GM18520 (cell line): ENCODE measurements around the gene SCAPER.
"Not testable (repeated sequence)": the region's sequence is repeated elsewhere in the genome, so short reads cannot be mapped to it uniquely, and the experiment has no call there.

Experiments
- ATAC-seq: cut with Tn5 transposase; IDR thresholded peaks from one replicate; pipeline ENCODE4 v1.9.1; 2021; ENCODE audit not compliant: unreplicated experiment

SCAPER gene

DNA sequence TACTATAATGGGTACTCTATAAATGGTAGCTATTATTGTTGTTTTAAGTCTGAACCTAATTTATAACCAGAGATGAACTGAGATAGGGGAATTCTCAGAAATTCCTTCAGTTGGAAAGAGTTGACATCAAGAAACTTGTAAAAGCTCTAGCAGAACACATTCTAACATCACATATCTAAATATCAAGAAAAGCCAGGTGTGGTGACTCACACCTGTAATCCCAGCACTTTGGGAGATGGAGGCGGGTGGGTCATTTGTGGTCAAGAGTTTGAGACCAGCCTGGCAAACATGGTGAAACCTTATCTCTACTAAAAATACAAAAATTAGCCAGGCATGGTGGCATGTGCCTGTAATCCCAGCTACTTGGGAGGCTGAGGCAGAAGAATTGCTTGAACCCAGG lies 472.1 kb downstream of the SCAPER start:
- ATAC-seq = not testable (repeated sequence)

DNA sequence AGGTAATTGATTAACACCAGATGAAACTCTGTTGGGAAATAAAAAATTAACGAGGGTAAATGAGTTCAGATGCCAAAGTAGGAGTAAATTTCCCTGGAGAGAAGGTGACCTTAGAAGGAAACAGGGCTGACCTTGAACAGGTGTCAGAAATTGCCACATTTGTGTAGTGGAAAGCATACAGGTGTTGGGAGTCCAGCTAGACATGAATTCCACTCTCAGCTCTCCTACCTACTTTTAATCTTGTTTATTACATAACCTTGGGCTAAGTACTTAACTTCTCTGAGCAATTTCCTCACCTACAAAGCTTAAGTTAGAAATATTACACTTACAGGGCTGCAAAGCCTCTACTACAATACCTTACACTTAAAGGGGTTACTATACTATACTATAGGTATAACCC lies 472.5 kb downstream of the SCAPER start:
- no peak for ATAC-seq

DNA sequence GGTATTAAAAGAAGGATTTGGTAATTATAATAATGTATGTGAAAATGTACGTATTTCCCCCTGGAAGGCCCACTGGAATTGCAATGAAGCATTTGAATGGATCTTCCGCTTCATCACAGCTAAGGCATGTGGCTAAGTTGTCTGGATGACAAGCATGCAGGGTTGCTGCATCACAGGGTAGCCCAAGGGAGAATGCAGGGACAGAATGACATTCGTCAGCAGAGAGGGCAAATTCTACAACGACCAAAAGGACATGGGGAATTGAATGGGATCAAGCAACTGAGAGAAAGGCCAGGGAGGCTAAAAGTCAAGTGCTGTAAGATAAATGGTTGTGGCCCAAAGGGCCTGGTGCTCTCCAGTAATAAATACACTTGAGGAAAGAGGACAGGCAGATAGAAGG lies 473.2 kb downstream of the SCAPER start:
- no peak for ATAC-seq

DNA sequence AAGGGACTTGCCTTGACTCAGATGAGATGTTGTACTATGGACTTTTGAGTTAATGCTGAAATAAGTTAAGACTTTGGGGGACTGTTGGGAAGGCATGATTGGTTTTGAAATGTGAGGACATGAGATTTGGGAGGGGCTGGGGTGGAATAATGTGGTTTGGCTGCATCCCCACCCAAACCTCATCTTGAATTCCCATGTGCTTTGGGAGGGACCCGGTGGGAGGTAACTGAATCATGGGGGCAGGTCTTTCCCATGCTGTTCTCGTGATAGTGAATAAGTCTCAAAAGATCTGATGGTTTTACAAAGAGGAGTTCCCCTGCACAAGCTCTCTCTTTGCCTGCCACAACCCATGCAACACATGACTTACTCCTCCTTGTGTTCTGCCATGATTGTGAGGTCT lies 474.4 kb downstream of the SCAPER start:
- not testable (repeated sequence) for ATAC-seq

DNA sequence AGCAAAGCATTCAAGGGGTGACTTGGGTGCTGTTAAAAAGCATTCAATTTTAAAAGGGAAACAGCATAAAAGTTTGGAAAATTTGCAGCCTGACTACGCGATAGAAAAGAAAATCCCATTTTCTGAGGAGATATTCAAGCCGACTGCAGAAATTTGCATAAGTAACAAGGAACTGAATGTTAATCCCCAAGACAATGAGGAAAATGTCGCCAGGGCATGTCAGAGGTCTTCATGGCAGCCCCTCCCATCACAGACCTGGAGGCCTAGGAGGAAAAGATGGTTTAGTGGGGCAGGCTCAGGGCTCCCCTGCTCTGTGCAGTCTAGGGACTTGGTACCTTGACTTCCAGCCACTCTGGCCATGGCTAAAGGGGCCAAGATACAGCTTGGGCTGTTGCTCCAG lies 475.5 kb downstream of the SCAPER start:
- ATAC-seq = no peak

DNA sequence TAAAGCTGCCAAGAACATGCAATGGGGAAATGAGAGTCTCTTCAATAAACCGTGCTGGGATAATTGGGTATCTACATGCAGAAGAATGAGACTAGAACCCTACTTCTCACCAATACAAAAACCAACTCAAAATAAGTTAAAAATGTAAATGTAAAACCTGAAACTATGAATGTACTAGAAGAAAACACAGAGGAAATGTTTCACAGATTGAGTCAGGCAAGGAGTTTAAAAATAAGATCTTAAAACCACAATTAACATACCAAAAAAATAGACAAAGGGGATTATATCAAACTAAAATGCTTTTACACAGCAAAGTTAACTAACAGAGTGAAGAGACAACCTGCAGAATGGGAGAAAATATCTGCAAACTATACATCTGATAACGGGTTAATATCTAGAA lies 478.2 kb downstream of the SCAPER start:
- ATAC-seq = no peak

DNA sequence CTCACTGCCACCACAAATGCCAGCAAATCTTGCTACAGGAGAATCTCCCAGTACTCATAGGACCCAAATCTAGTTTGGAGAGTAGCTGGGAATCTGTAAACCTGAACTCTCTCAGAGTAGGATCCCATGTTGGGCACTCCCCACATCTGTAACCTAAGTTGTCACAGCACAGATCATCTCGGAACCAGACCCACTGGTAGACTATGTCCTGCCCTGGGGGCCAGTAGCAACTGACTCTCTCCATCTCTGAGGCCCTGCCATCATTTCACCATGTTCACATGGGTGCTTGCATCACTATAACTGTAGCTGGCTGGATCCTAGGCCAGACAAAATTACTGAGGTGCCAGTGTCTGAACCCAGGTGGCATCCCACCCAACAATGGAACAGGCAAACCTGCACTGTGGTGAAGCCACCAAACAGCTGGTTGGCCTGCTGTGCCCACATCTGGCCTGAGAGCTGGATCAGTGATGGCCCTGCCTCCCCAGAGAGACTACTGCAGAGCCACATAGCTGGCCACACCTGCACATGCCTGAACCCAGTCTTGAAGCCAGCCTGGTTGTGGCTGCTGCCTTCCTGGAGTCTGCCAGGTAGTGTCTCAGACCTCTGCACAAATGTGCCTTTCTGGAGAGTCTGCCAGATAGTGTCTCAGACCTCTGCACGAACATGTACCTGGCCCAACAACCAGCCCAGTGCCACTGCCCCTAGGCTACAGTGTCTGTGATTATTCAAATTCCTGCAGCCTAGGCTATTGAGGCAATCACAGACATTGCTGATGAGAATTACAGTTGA lies 486.6 kb downstream of the SCAPER start:
- no peak for ATAC-seq

DNA sequence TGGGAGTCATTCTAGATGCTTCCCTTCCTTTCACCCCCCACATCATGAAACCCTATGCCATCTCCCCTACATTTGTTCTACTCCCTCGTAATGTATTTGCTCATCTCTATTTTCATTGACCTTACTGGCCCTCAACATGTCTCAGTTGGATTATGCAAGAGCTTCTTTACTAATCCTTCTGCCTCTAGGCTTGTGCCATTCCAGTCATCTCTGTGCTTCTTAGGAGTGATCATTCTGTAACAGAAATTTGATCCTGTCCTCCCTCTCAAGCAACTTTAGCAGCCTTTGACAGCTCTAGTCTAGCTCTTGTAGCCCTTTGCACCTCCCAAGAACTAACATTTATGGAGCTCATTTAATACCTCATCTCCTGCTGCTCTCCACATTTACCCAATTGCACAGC lies 503.9 kb downstream of the SCAPER start:
- no peak for ATAC-seq

DNA sequence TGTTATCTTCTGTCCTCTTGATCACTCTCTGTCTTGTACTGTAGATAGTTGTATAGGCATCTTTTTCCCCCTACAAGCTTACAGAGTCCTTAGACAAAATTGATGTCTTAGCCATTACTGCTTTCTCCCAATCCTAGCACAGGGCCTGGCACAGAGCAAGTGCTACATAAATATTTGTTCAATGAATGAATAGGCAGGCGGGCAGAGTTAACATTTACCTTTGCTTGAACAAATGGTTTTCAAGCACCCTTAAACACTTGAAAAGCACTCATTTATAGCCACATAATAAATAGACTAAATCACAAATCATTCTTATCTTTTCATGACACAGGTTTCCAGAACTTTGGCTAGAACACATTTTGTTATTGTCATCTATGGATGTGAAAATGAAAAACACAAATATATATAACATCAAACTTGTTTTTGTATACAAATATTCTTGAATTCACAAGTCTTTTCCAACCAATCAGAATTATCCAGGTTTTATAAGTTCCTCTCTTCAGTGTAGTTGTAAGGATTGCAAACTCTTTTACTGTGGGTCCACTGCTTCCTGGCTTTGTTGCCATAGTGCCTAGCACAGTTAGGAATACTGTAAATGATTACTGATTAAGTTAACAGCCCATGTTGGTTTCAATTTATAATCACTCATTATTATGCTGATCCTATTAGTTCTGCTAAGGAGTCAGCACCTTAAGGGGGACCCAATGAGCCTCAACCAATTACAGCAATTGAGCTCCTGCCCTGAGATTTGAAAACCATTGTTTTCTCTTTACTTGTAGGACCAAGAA lies 506.6 kb downstream of the SCAPER start:
- no peak for ATAC-seq

DNA sequence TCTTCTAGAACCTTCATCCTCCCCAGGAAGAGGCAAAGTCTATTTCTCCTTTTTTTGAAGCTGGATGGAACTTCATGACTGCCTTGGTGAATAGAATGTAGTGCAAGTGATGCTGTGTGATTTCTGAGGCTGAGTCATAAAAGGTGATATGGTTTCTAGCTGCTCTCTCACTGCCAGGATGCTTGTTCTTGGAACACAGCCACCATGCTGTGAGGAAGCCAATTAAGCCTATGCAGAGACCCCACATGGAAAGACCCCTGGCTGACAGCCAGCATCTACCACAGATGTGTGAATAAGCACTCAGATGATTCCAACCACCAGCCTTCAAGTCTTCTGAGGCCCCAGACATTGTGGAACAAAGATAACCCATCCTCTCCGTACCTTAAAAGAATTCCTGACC lies 511.5 kb downstream of the SCAPER start:
- no peak for ATAC-seq

DNA sequence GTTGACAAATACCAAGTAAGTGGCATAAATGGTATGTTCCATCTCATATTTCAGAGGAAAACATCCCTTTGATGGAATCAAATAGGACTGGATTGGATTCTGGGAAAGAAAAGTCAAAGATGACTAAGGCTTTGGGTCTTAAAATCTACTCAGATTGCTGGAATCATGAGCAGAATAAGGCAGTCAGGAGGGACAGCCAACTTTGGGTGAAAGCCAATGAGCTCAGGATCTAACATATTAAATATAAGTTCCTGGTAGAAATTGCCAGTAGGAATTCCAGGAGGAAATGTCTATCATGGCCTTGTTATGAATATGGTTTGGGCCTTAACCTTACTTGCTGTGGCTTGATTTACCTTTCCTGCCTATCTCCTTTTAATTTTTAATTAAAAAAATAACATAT lies 513.3 kb downstream of the SCAPER start:
- no peak for ATAC-seq

DNA sequence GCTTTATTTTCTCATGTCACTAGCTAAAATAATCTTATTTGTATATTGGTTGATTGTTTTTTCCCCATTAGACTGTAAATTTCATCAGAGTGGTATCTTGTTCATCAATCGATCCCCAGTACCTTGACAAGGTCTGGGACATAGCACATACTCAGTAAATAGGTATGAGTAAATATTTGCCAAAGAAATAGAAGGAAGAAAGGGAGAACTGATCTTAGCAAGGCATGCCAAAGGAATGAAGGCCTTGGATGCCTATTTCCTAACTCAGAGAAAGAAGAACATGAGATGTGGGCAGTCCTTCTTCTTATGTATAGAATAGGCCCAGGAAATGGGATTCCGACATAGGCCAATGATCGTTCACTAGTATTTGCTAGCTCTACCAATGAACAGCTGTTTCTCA lies 513.8 kb downstream of the SCAPER start:
- no peak for ATAC-seq

DNA sequence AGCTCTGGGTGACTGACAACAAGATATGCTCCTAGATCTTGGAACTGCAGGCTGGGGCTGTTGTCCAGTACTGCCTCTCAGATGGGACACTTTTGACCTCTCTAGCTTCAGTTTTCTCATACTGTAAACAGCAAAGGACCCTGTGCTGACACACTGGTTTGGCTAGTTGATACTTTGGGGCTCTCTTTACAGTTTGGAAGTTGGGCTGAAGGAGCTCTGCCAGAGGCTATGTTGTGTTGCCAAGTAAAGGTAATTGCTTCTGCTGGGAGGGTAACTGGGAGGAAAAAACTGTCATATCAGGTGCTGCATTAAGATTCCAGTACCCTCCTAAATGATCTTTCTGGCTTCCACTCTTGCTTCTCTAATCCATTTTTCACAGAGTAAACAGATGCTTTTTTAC lies 514.6 kb downstream of the SCAPER start:
- no peak for ATAC-seq

DNA sequence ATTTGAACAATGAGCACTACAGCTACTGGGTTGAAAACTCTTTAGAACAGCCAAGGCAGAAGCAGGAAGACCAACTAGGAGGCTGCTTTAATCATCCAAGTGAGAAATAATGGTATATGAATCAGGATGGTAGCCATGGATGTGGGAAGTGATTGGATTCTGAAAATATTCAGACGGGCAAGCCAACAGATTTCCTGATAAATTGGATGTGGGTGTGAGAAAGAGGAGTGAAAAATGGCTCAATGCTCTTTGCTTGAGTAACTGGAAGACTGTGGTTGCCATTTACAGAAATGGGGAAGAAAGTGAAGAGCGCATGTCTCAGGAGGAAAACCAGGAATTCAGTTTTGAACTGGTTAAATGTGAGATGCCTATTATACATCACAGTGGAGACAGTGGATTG lies 518.2 kb downstream of the SCAPER start:
- ATAC-seq = no peak

DNA sequence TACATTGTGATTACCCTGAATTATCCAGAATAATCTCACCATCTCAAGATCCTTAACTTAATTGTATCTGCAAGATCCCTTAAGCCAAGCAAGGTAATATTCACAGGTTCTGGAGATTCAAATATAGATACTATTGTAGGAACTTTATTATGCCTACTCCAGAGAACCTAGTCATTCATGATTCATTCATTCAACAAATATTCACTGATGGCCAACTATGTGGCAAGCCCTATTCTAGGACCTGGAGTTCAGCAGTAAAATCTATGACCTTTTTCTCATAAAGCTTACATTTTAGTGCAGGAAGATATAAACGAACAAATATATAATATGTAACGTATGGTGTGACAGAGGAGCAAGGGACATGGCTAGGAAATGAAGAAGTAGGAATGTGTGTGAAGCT lies 519.0 kb downstream of the SCAPER start:
- no peak for ATAC-seq

DNA sequence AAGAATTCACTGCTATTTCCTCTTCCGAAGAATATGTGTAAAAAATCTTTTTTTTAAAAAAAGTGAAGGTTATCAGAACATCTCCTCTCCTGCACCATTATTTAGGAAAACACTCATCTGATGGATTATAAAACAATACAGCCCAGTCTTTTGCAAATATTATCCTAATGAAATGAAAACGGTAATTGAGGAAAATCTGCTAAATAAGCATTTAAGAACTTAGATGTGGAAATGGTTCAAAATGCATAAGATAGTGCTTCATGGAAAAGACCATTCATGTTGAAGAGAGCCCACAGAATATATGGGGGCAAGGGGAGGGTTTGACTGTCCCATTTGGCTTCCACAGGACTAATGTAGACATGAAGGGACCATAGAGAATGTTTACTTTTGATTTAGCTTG lies 520.7 kb downstream of the SCAPER start:
- no peak for ATAC-seq

DNA sequence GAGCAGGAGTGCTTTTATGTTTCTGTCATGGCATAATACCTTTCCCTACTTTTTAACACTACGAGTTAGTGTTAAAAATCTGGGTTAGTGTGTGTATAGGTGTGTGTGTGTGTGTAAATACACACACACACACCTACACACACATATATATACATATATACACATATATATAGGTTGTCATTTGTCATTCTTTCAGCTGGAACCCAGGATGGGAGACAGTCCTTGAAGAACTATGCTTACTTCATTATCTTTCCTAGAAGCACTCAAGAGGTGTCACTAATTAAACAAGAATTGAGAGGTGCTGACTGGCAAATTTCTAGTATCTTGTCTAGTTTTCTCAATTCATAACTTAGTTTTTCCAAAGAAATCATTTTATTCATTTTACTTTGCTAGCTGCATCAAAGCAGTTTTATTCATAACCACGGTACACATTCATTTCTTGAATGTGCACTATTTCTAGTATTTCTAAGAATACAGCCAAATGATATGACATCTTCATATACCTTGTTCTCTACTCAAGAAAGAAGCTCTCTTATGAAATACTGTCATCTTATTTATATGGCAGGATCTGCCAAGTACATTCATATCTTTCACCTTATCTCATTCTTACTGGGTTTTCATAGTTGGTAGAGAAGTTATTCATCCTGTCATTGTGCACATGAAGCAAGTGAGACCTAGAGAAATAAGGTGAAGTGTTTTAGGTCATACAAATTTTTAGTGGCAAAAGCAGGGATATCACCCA lies 522.0 kb downstream of the SCAPER start:
- no peak for ATAC-seq

DNA sequence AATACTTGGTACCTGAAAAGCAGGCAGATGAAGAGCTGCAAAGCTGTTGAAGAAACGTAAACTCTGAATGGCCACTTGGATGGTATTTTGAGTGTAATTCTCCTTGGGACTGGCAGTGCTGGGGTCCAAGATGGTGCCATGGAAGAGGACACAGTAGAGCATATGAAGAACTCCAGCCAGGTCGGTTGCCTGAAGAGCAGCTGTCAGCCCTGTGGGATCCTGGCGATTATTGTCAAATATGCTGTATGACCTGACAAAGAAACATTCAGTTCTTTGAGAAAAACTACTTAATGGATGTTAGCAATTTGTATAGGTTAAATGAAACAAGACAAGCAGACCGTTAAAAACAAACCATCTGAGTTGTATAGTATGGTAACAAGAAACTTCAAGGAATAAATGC lies 523.8 kb downstream of the SCAPER start:
- no peak for ATAC-seq

DNA sequence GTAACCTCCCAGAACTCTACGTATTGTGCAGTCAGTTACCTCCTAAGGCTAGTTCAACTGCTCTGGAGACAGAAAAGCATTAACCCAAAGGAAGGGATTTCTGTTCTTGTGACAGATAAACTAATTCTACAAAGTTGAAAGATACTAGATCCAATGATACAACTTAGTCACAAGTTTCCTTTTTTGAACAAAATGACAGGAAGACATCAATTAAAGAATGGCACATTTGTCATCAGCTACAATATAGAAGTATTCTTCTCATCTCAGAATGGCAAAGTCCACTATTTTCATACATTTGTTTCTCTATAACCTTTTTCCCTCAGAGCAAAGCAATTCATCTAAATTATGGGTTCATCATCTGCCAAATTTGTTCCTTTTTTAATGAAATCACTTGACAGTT lies 524.9 kb downstream of the SCAPER start:
- ATAC-seq = no peak

DNA sequence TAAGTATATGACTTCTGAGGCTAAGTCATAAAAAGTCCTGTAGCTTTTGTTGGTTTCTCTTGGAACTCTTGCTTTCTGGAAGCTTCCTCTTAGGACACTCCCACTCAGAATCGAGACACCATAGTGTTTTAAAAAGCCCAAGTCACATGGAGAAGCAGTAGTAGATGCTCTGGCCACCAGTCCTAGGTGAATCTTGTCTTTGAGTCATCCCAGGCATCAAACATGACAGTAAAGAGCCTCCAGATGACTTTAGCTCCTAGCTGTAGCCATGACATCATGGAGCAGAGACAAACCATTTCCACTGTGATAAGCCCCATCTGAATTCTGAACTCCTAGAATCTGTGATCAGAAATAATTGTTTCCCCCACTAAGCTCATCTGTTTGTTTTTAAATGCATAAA lies 526.4 kb downstream of the SCAPER start:
- no peak for ATAC-seq

DNA sequence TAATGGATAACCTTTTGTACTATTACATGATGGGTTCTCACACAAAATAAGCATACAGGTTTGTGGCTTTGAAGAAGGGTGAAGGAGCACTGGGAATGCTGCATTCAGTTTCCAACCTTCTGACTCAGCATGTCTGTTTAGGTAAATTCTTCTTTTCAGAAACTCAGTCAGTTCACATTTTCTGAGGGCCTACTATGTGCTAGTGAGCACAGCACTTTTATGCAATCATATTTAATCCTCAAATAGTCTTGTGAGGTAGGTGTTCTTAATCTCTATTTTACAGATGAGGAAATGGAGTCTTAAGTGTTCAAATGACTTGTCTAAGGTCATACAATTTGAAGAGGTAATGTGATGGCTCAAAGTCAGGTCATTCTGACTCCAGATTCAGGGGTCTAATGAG lies 527.4 kb downstream of the SCAPER start:
- no peak for ATAC-seq

DNA sequence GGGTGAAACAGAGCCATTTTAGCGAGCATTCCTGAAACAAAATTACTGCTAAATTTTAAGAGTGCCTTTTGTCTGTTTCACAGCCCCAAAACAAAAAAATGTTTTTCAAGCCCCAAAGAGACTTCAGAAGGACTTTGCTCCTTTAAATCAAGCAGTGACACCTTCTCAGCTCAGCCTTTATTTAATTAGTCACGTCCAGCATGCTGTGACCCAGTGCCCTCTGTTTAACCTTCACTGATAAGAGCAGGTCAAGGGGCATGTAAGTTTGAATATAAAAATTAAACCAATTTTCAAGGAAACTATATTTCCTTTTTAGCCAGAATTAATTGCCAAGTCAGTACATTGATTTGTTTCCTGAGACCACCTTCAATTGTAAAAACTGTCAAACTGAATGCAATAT lies 527.9 kb downstream of the SCAPER start:
- ATAC-seq = no peak
